NCI-H526 treated with DMSO at 0.1 percent for 48 hours (cell line): ENCODE measurements around the gene TAS1R3.
"Not testable (repeated sequence)": the region's sequence is repeated elsewhere in the genome, so short reads cannot be mapped to it uniquely, and the experiment has no call there.

Experiments used
- DNase-seq: peaks from one replicate; lab custom pipeline; 2025; lab: John Stamatoyannopoulos, UW

The TAS1R3 gene

DNA sequence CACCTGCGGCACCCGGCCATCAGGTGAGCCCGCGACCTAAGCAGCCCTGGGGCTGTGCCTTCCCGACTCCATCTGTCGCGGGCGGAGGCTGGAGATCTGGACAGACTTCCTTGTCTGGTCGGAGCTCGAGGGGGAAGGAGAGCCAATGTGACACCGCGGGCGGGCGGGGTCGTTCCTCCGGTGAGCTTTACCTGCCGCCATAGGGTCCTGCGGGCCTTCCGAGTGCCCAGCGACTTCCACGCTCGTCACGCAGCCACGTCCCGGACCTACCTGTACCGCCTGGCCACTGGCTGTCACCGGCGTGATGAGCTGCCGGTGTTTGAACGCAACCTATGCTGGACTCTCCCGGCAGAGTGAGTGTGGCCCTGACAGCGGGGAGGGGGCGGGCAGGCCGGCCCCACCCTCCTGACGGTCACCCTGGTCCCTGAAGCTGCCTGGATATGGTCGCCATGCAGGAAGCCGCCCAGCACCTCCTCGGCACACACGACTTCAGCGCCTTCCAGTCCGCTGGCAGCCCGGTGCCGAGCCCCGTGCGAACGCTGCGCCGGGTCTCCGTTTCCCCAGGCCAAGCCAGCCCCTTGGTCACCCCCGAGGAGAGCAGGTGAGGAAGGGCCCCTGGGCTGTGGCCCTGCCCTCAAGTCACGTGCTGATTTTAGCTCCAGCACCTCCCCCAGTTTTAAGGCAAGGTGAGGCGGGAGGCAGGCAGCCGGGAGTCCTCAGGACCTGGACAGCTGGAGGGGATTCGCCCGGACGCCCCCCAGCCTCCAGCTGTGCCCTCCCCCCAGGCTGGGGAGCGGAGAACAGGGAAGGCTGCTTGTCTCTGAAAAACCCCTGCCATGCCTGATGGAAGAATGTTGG lies 21.6 kb upstream of the TAS1R3 start:
- DNase-seq = no peak

DNA sequence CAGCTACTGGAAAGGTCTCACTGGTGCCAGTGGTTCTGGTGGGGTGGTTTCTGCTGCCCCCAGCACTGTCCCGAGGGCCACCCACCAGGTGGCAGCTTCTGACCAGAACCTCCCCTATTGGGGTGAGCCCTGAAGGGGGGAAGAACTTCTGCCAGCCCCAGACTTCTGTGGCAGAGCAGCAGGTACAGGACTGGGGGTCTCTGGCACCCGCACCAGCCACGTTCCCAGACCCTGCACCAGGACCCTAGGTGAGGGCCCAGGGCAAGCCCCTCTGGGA lies 21.0 kb upstream of the TAS1R3 start:
- no peak for DNase-seq

DNA sequence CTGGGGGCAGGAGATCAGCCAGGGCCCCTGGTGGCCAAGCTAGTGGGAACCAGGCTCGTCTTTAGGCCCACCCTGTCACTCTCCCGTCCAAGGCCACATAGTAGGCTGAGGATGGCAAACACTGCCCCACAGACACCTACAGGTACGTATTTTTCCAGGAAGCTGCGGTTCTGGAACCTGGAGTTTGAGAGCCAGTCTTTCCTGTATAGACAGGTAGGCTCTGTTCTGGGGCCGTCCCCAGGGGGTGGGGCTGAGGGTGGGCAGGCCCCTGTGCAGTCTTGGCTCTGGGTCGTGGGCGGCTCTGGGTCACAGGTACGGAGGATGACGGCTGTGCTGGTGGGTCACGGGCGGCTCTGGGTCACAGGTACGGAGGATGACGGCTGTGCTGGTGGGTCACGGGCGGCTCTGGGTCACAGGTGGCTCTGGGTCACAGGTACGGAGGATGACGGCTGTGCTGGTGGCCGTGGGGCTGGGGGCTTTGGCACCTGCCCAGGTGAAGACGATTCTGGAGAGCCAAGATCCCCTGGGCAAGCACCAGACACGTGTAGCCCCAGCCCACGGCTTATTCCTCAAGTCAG lies 20.5 kb upstream of the TAS1R3 start:
- no peak for DNase-seq

DNA sequence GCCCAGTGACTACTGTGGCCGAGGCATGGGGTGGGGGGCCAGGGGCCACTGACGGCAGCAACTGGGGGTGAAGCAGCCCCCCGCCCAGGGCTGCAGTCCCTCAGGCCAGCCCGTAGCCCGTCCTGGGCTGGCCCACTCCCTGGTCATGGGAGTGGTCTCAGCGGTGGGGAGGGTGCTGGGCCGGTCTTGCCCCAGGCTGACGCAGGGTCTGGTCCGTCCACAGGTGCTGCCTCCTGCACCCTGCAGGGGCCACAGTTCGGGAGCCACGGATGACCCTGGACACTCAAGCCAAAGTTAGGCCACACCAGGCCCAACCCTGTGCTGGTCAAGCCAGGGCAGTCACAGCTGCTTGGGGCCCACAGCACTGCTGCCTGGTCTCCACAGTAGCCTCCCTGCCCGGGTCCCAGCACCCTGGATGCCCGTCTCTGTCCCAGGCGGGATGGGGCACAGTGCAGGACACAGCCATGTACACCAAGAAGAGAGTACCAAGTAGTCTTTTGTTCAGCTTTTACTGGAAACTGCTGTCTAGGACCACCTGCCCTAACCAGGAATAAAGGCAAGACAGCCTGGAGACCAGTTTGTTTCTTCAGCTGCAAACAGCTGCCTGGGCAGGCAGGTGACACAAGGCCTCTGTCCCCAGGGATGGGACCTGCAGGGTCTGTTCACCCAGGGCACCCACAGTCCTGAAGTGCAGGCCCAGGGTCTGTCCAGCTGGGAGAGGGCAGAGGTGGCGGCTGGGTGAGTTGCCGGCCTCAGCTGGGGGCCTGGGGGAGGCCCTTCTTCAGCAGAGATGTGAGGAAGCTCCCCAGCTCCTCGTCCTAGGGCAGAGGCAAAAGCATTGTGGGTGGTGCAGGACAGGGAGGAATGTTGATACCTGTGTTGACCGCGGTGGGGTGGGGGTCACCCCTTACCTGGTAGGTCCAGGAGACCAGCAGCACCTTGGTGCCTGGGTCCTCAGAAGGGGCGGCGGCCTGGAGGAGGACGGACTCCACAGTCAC lies 19.7 kb upstream of the TAS1R3 start:
- no peak for DNase-seq

DNA sequence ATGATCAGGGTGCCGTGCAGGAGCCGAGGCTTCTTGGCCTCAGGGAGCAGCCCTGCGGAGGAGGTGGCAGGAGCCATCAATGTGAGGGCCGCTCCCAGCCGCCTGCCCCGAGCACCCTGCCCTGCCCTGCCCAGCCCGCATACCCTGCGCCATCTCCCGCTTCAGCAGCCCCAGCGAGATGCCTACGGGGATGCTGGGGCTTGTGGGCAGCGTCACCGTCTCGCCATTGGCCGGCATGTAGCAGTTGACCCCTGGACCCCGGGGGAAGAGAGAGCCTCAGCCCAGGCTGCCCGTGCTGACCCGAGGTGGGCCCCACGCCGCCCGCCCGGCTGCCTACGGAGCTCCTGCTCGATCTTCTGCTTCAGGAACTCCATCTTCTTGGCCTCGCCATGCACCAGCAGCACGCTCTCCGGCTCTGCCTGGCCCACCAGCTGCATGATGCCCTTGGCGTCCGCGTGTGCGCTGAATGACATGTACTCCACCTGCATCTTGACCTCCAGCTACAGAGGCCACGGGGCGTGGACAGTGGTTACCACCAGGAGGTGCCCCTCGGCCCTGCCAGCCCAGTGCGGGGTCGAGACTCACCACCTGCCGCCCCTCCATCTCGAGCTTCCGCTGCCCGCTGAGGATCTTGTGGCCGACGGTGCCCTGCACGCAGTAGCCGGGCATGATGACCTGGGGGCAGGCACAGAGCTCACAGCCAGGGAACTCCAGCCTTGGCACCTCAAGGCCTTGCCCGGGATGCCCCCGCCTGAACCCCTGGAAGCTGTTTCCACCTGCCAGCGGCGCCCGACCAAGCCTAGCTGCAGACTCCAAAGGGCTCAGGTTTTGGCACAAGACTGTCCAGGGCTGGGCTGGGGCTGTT lies 18.4 kb upstream of the TAS1R3 start:
- DNase-seq = no peak

DNA sequence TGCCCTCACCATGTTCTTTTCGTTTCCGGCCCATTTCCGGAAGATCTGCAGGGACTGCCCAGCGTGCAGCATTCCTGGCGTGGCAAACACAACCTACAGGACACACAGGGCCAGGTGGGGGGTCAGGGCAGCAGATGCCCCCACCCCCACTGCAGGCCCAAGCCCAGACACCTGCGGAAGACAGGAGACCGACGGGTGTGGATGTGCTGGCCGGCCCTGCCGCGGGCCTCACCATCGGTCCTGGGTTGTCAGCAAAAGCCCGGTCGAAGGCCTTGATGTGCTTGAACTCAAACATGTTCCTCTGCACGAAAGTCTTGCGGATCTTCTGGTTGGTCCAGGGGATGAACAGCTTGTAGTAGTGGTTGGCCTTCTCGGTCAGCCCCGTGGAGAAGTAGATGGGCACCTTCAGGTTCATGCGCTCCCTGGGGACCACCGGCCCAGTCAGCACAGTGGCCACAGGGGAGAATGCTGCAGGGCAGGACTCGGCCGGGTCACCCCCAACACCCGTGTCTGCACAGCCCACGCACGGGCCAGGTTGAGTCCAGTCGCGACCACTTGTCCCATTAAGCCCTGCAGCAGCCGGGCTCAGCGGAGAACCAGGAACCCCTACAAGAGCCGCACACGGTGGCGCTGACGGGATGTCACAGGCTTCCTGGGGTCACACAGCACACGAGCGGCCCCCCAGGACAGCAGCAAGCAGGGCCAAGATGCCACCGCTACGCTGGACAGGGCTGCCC lies 17.4 kb upstream of the TAS1R3 start:
- DNase-seq = no peak

DNA sequence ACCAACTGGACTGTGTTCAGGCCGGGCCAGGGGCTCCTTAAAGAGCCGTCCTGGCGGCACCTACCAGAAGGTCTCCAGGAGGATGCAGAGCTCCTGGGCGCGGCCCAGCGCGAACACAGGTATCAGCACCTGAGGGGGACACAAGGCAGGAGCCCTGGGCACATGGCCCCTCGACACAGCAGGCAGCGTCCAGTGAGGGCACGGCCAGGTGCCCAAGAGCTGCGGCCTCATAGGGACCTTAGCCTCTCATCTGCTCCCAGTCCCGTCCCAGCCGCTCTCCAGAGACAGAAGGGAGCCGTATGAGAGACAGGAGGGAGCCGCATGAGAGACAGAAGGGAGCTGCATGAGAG lies 16.9 kb upstream of the TAS1R3 start:
- no peak for DNase-seq

DNA sequence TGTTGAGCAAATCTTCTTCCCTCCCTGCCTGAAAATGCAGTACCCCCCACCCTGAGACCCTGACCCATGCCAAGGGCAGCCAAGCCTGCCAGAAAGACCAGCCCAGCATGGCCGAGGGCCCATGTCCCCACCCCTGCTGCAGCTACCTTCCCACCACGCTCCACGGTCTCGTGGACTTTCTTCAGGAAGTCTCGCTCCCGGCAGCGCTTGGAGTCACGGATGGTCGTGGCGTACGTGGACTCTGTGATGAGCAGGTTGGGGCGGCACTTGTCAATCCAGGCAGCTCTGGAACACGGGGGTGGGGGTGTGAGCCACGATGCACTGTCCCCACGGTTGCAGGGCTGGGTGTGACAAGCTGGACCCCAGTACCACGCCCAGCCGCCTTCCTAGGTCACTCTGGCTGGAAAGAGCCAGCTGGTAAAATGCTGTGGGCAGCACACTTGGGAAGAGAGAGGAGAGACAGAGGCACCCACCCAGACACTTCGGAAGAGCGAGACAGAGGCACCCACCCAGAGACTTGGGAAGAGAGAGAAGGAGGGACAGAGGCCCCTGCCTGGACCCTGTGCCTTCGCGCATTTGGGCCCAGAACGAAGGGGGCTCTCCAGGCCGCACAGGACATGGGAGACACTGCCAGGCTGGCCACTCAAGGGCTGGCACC lies 16.3 kb upstream of the TAS1R3 start:
- DNase-seq = no peak

DNA sequence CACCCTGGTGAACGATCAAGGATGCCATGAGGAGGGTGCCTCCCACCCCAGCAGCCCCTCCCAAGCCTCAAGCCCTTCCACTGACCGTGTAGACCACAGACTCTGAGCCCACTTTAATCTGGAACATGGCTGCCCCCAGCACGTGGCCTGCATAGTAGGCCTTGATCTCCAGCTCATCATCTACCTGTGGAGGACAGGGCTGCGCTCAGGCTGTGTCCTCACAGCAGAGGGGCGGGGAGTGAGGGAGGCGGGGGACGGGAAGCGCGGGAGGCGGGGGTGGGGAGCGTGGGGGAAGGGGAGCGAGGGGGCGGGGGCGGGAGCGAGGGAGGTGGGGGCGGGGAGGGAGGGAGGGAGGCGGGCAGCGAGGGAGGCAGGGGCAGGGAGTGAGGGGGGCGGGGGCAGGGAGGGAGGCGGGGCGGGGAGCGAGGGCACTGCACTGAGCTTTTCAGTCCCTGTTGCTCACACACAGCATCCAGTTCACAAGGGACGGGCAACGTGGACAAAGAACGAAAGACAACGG lies 15.6 kb upstream of the TAS1R3 start:
- no peak for DNase-seq

DNA sequence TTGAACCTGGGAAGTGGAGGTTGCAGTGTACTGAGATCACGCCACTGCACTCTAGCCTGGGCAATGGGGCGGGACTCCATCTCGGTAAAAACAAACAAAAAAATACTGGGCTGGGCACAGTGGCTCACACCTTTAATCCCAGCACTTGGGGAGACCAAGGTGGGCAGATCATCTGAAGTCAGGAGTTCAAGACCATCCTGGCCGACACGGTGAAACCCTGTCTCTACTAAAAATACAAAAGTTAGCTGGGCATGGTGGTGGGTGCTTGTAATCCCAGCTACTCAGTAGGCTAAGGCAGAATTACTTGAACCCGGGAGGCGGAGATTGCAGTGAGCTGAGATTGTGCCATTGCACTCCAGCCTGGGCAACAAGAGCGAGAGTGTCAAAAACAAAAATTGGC lies 14.9 kb upstream of the TAS1R3 start:
- DNase-seq = not testable (repeated sequence)

DNA sequence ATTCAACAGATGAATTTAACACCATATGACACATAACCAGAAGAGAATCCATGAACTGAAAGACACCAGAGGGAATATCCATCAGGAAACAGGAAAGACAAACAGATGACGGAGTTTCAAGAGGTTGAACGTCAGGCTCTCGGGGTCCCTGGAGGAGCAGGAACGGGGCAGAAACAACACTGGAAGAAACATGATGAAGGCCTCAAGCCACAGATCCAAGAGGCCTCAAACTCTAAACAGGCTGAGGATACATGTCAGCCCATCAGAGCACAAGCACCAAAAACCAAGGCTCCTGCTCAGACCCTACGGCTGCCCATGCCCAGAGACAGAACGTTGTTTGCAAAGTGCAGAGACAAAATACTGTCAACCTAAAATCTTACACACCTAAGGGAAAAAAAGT lies 13.7 kb upstream of the TAS1R3 start:
- no peak for DNase-seq

DNA sequence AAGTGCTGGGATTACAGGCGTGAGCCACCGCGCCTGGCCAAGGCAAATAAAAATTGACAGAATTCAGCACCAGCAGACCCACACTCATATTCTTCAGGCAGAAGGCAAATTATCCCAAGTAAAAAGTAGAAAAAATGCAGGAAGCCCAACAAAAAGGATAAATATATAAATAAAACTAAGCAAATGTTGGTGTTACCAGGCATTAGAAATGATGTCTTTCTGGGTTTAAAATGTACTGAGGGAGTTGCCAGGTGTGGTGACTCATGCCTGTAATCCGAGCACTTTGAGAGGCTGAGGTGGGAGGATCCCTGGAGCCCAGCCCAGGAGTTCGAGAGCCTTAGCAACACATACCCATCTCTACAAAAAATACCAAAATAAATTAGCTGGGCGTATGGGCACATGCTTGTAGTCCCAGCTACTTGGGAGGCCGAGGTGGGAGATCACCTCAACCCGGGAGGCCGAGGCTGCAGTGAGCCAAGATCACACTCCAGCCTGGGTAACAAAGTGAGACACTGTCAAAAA lies 12.9 kb upstream of the TAS1R3 start:
- DNase-seq = no peak

DNA sequence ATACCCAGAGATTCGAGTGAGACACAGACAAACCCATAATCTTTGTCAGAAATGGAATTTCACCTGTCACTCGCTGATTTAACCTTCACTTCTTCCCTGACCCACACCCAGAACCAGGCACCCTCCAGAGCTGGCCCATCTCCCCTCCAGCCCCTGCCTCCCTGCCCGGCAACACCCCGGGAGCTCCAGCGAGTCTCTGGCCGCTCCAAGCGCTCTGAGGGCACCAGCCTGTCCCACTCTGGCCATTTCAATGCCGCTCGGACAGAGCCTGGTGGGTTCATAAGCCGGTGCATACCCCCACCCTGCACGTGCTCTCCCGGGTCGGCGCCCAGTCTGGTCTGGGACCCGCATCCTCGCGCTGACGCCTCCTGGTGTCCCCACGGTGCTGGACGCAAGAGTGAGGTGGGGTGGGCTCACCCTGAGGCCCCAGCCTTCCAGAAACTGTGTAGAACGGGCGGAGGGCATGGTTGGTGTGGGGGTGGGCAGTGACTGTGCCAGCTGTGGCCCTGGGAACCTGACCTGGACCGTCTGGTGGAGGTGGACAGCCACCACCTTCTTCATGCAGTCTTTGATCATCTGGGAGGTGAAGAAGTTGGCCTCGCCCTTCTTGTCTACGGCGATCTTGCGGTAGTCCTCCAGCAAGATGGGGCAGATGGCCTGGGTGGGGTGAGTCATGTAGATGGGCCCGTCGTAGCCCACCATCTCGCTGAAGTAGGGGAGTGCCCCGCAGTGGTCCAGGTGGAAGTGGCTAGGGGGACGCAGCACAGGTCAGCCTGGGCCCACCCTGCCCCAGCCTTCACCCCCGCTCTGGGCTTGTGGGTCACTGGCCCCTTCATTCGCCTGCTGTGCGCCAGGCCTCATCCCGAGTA lies 12.1 kb upstream of the TAS1R3 start:
- DNase-seq = no peak

DNA sequence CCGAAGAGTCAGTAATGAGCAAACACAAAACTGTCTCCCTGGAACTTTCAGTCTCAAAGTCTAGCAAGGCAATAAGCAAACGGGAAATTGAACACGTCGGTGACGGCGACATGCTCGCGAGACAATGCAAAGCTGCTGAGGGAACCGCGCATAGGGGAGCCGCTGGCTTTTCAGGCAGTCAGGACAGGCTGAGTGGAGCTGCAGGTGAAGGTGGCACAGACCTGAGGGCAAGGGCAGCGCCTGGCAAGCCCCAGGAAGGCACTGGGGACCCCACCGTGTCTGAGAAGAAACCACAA lies 11.5 kb upstream of the TAS1R3 start:
- no peak for DNase-seq

DNA sequence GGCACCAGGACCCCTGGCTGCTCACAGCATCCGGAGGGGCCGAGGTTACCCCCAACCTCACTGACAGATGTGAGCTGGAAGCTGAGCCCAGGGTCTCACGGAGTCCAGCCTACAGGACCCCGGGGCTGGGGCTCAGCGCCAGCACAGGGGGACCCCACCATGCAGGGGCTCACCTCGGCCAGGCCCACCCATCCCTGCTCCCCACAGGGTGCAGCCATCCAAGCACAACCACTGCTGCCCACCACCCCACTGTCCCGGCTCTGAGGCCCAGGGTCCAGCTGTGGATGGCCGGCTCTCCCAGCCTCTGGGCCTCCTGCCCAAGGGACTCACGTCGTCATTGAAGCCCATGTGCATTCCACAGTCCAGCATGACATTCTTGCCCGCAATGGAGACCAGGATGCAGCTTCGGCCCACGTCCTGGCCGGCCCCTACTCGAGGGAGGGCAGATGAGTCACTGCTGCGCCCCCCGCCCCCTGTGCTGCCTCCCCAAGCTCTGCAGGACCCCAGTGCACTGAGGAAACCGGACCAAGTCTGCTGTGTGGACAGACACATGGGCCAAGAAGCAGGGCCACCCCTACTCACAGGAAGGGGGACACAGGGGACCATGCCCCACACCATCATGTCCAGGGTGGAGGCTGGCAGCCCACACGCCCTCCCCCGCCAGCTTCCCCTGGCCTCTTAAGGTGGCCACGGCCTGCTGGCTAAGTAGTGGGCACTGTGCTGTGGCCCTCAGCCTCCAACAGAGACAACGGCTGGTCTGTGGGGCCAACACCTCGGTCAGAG lies 10.2 kb upstream of the TAS1R3 start:
- no peak for DNase-seq

DNA sequence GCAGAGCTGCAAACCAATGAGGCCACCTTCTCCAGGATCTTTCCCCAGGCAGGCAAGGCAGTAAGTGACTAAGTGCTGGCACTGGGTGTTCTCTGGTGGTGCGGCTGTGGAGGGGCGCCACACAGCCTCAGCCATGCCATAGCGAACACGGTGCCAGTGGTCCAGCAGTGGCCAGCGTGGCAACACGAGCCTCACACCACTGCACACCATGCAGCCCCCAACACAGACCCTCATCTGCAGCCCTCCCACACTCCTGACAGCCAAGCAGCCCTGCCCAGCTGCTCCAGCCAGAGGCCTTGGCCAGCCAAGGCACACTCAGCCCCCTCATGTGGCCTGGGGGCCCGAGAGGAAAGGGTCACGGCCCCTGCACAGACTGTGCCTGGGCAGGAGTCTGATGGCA lies 9.6 kb upstream of the TAS1R3 start:
- DNase-seq = no peak

DNA sequence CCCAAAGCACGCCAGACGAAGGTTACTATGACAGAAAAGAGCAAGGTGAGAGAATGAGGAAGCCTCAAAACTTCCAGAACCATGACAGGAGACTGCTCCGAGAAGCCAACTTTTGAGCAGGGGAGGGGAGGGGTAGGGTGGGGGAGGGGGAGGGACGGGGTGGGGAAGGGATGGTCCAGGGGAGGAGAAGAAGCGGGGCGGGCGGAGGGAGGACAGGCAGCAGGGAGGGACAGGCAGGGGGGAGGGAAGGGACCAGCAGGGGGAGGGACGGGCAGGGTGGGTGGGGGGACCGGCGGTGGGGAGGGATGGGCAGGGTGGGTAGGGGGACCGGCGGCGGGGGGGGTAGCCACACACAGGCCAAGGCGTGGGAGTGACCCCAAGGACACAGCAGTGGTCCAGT lies 8.7 kb upstream of the TAS1R3 start:
- DNase-seq = no peak

DNA sequence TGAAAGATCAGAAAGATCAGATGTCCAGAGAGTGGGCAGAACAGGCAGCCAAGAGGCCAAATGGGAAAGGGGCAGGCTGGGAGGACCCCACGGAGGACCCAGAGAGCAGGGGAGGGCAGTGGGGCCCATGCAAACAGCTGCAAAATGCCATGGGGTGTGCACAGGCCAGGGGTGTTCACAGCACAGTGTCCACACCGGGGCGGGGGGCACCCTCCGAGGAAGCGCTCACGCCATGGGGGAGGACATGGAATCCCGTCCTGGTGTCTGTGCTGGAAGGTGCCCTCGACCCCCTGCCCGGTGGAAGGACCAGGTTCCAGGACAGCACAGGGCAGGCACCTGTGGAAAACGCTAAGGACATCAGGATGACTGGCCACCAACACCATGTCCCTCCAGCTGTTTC lies 8.1 kb upstream of the TAS1R3 start:
- DNase-seq = no peak

DNA sequence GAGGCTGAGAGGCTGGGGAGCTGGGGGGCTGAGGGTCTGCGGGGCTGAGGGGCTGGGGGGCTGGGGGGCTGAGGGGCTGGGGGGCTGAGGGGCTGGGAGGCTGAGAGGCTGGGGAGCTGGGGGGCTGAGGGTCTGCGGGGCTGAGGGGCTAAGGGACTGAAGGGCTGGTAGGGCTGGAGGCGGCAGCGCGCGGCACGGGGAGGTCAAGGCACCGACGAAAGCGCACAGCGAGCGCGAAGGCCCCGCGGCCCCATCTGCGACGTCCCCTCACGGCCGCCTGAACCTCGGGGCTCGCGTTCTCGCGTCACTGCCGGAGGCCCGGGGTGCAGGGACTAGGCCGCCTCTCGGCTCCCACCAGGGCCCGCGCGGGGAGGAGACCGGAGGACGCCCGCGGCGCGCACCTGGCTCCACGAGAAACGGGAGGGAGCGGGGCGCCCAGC lies 7.0 kb upstream of the TAS1R3 start:
- no peak for DNase-seq
